Caki2 (cell line): Measurements from ENCODE around the gene WBP11. TPM values are rescaled to one million over a fixed set of nuclear protein-coding genes. Genes with fewer than 3 reads are reported as not detected.
A peak's percentile ranks its signal among the peaks of the same experiment; 100 is the strongest.

ENCODE experiments used
- DNase-seq: peaks from one replicate; pipeline ENCODE4 v3.0.0-alpha.2; 2015; ENCODE audit warnings: low read depth
- in situ Hi-C: cut with HindIII; loops from 2 replicates; pipeline ENCODE4 v1.10.0; 2016; ENCODE audit warnings: low sequenced_read_pairs, low pct_unique_long_range_greater_than_20kb, mixed read lengths
- total RNA-seq: library from RNA; depleted of rRNA; stranded (reverse); fragments of >200 nt; shearing (Covaris generic); gene quantifications from 2 replicates; pipeline ENCODE4 v1.2.3, GENCODE V29; 2014; ENCODE audit warnings: low replicate concordance

Gene WBP11
- total RNA-seq, 1 experiment from 2014 or later, result 11.0 TPM

DNA sequence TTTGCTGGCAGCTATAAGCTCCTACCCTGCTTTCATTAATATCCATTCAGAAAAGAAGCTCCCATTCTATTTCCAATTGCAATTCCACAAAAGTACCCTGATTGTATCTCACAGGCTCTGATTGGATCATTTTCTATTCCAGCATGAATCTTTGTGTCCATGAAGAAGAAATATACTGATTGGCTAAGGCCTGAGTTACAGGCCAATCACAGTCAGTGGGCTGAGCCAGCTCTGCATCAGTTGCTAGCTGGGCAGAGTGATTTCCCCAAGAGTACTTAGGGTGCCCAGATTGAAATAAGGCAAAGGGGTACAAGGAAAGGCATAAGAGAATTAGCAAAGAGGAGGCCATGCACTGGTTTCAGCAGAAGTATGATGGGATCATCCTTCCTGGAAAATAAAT, 25.6 kb upstream of the WBP11 start:
- in situ Hi-C loops, result no loop called here
- peak; percentile 31 for DNase-seq

GRCh38 chr12:14827043-14827442, 23.8 kb upstream of the WBP11 start:
- in situ Hi-C loops, result no loop called here
- DNase-seq, result no peak

DNA sequence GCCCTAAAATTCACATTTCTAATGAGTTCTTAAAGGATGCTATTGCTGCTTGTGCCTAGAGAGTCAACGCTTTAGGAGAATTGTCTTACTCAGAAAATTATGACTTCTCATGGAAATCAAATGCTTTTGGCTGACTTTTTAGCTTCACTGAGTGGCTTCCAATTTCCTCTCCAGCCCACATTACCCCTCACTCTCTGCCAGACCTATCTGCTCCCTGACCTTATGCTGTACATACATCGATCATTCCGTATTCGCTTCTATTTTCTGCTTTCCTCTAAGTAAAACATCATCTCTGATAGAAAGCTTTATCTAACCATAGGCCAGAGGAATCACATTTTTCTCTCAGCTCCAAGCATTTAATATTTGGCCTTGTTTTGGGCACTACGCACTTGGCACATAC, 23.2 kb upstream of the WBP11 start:
- in situ Hi-C loops, result no loop called here
- no peak for DNase-seq

- in situ Hi-C loops, result no loop called here
- DNase-seq, result no peak
Observed at GRCh38 chr12:14825256-14825655, 22.0 kb upstream of the WBP11 start.

DNA sequence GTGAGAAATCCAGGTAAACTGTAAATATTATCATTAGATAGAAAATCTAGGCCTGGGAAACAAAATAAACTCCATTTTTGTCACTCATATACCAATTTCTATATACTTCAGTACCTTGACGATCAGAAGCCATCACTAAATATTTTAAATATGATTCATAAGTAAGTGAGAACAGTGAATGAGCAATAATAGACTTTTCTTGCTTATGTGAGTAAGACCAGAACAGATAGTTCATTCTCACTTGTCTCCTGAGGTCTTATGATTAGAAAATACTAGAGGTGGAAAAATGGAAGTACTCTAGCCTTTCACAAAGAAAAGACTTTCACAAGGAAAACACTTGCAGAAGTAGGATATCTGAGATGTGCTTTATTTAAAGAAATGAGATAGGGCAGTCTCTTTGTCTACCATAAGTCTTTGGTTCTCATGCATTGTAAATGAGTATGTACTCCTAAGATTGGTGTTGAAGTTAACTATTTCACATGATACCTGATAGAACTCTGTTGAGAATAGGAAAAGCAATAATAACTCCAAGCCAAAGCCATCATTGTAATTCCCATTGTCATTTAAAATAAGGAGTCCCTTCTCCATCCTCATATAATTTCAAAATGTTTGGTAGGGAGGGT, 20.8 kb upstream of the WBP11 start:
- DNase-seq, result no peak
- in situ Hi-C loops, result no loop called here

DNA sequence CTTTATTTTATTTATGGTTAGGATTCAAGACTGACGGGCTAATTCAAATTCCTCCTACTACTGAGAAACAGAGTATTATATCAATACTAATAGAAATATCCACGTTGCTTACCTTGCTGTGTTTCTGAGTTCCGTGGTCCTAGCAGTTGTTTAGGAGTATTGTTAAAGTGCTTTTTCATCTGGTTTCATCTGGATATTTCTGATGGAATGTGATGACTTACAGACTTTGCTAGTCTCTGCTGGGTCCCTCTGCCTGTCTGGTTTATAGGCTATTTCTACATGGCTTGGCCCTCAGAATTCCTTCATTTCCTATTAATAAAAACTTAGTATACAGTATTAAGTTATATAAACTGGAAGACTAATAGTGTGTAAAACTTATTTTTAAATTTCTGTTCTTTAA, 10.7 kb upstream of the WBP11 start, which contains the start of gene SMCO3:
TSS of gene SMCO3 (minus strand) at position 169 of the 400 bp plus-strand sequence. CDS start 7,502 bp downstream, outside the sequence.
- in situ Hi-C loops, result no loop called here
- DNase-seq, result no peak

- in situ Hi-C loops, result no loop called here
- no peak for DNase-seq
Observed at GRCh38 chr12:14811486-14811885, 8.2 kb upstream of the WBP11 start.

- in situ Hi-C loops, result no loop called here
- DNase-seq, result peak; percentile 32
Observed at GRCh38 chr12:14810953-14811483, 7.7 kb upstream of the WBP11 start.

- no peak for DNase-seq
- in situ Hi-C loops, result no loop called here
Observed at GRCh38 chr12:14810167-14810952, 7.1 kb upstream of the WBP11 start.

DNA sequence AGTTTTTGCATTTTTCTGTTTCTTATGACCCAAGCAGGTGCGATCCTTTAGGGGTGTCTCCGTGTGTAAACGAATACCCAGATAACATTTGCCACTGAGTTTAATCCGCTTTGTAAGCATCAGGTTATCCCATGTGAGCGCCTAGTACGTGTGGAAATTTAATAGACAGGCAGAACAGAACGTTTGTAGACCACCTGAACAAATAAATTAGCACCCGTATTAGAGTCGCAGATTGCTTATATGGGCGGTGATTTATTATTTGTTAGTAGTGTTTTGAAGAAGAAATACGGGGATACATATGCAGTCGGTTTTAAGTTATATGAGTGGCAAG, 517 bp upstream of the WBP11 start:
- in situ Hi-C loops, result no loop called here
- DNase-seq, result no peak

DNA sequence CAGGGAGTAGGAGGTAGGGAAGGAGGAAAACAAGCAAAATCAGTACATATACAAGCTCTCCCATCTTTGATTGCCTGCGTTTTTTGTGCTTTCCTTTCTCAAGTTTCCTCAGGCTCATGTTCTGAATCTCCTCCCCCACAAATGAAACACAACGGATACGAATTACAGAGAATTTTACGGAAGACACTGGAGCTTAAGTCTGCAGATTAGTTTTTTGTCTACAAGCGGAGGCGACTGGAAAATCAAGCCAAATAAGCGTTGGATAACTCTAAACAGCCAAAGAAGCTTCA, 612 bp downstream of the WBP11 start:
- DNase-seq, result no peak
- in situ Hi-C loops, result no loop called here

DNA sequence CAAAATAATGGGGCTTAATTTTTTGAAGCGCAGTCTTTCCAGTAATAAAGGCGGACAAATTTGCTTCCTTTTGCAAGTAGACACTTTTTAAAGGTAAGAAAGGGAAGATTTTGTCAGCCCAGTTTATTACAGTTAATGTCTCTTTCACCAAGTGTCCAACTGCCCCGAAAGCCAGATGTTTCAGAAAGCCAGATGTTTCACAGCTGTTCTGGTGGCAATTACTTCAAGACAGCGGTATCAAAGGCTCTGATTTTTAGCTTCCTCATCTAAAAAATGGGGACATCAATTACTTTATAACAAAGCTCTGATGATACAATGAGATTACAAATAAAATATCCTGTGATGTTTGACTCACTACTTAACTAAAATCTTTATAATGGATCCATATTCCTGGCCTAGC, 1.0 kb downstream of the WBP11 start:
- in situ Hi-C loops, result no loop called here

GRCh38 chr12:14795028-14795448, 8.2 kb downstream of the WBP11 start:
- in situ Hi-C loops, result no loop called here
- no peak for DNase-seq

More for the DNA sequence above, 1.0 kb downstream of the WBP11 start:
- no peak for DNase-seq

GRCh38 chr12:14785568-14785967, 17.7 kb downstream of the WBP11 start:
- no peak for DNase-seq
- in situ Hi-C loops, result no loop called here

- in situ Hi-C loops, result no loop called here
- no peak for DNase-seq
Observed at GRCh38 chr12:14784471-14784870, 18.8 kb downstream of the WBP11 start.

DNA sequence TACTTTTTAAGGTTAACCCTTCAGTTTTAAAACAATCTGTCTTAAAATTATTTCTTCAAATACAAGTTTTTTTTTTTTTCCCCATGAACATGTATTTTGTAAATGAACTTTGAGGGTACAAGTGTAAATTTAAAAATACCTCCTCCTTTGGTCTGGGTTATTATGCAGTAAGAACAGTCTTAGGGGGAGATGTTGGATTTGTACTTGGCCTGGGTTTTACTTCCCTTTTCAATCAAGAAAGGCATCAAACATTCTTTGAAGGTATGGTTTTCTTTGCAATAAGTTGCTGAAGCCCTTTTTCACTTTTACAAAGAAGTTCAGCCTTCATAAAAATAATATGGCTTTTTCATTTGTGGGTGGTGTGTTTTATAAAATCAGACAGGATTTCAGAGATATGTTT, 20.5 kb downstream of the WBP11 start:
- in situ Hi-C loops, result no loop called here
- DNase-seq, result no peak

DNA sequence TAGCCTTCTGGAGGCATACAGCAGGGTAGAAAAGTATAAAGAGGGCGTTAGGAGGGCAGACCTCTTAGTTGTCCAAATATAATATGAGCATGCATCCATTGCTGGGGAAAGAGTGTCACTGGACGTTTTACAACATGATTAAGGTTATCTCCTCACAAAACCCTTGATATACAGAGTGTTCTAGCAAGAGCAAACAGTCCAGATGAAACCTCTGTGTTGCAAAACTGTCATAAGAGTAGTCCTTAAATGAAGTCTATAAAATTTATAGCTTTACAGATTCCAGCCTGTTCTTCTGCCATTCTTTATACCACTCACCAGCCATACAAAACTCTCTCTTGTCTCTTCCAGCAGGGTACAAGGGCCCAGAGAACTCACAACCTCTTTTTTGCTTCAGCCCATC, 21.7 kb downstream of the WBP11 start:
- in situ Hi-C loops, result no loop called here

DNA sequence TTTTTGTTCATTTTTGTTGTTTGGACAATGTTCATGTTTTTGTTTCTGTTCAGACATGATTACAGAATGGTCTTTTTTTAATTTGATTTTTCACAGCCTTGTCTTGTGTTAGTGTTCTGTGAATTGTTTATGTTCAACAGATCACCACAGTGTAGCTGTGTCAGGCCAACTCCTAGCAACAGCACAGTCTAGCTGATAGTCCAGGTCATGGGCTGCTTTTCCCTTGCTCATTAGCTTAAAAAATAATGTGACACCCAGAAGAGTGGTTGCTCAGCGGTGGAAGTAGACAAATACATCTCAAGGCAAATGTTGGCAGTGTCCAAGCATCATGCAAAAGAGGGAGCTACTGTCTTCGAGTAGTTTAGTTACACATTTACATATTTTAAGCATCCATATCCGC, 22.4 kb downstream of the WBP11 start:
- in situ Hi-C loops, result no loop called here
- no peak for DNase-seq

More for the DNA sequence above, 21.7 kb downstream of the WBP11 start:
- no peak for DNase-seq

GRCh38 chr12:14779834-14780233, 23.4 kb downstream of the WBP11 start:
- in situ Hi-C loops, result no loop called here
- no peak for DNase-seq

DNA sequence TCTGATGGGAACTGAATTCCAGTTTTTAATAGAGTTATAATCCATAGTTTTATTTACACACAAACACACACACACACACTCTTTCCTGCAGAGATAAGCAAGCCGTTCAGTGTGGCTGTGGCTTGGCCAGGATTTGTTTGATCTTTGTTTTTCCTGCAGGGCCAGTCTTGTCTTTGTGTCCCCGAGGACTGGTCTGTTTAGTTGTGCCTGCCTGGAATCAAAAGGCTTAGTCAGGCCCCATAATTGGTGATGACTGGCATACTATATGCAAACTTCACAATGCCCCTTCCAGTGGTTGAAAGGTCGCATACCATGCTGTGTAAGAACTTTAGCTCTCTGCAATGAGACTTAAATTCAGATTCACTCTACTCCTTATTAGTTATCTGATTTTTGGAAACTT, 26.0 kb downstream of the WBP11 start:
- no peak for DNase-seq
- in situ Hi-C loops, result no loop called here
